Measurements from ENCODE around the gene GTPBP8.

The GTPBP8 gene

DNA sequence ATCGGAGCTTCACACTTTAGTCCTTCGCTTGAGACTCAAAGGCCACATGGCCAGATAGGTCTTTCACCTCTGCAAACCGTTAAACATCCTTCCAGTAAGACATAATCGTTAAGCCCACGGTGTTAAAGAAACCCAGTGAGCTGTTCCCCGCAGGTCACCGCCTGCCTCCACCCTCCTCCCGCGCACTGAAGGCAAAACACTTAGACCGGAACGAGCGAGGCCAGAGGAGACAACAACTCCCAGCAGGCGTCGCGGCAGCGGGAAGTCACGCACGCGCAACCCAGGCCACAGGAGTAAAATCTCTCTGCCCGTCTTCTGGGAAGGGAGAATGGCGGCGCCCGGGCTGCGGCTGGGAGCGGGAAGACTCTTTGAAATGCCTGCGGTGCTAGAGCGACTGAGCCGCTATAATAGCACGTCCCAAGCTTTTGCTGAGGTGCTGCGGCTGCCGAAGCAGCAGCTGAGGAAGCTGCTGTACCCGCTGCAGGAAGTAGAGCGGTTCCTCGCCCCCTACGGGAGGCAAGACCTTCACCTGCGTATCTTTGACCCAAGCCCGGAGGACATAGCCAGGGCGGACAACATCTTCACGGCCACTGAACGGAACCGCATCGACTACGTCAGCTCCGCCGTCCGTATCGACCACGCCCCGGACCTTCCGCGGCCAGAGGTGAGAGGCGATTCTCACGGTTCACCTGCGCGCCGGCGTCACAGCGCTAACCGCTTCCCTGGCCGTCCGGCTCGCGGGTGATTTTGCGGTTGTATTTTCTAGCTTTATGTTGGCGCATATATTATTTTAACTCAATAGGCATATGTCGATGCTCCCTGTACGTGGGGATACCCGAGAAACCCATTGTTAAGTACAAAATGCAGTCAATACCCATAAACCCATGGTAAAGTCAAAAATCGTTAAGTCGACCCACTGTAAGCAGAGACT is at the start of gene GTPBP8:
TSS of gene GTPBP8 (plus strand) at position 313 of the 931 bp plus-strand sequence. CDS start at position 329, 16 bp downstream.
- in situ Hi-C loops (cut with HindIII; ENCODE audit: low sequenced_read_pairs): loop anchor here (25.0 kb wide), 1 partner anchor 354 kb away; the partner anchor contains the start of gene CCDC80

DNA sequence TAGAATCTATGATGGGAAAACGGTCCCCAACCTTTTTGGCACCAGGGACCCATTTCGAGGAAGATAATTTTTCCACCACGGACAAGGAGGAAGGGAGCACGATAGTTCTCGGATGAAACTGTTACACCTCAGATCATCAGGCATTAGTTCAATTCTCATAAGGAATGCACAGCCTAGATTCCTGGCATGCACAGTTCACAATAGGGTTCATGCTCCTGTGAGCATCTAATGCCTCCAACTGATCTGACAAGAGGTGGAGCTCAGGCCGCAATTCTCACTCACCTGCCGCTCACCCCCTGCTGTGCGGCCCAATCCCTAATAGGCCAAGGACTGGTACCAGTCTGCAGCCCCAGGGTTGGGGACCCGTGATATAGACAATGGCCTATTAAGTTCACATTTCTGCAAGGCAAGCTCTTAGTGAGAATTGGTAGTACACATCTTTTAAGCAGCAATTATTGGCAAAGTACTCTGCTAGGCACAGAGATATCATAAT is 42.4 kb upstream of the GTPBP8 start:
- in situ Hi-C loops (cut with HindIII; ENCODE audit: low sequenced_read_pairs): no loop called here

DNA sequence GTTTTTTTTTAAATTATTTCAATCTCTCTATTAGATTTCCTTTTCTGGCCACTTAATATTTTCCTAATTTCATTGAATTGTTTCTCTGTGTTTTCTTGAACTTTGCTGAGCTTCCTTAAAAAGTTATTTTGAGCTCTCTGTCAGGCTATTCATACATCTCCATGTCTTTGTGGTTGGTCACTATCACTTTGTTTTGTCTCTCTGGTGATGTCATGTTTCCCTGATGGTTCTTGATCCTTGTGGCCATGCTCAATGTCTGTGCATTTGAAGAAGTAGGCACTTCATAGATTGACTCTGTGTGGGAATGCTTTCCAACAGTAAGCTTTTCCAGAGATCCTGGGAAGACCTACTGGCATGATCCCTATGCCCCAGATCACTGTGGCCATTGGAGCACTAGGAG is 34.4 kb upstream of the GTPBP8 start:
- in situ Hi-C loops (cut with HindIII; ENCODE audit: low sequenced_read_pairs): no loop called here

DNA sequence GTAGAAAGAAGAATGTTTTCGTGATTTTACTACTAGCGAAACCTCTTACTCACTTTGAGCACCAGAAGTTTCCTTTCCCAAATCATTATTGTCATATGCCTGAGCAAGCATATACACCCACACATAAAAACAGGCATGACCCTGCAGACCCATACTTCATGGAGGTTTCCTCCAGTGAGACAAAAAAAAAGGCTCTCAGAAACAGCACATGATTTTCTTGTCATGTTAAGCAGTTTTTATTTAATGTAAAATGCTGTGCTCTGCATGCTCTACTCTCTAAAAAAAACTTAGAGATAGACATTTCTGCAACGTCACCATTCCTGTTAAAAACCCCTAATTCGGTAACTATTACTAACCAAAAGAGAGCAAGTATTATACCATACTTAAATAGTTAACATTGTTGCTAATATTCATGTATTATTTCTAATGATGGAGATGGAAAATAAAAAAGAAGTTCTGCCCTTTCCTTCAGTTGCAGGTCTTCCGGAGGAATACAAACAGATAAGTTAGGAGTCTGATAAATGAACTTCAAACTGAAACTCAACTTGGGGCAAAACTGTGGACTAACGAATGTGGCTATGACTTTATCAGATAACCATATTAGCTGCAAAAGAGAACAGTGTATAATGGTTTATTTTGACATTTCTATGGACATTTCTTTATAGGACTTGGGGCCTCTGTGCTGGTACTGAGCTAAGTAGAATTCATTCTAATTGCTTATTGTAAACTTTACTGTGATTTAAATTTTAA is 31.8 kb upstream of the GTPBP8 start:
- in situ Hi-C loops (cut with HindIII; ENCODE audit: low sequenced_read_pairs): no loop called here

DNA sequence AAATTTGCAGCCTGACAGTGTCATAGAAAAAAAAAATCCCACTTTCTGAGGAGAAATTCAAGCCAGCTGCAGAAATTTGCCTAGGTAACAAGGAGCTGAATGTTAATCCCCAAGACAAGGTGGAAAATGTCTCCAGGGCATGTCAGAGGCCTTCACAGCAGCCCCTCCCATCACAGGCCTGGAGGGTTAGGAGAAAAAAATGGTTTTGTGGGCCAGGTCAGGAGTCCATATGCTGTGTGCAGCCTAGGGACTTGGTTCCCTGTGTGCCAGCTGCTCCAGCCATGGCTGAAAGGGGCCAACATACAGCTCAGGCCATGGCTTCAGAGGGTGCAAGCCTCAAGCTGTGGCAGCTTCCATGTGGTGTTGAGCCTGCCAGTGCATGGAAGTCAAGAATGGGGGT is 27.1 kb upstream of the GTPBP8 start:
- in situ Hi-C loops (cut with HindIII; ENCODE audit: low sequenced_read_pairs): no loop called here

DNA sequence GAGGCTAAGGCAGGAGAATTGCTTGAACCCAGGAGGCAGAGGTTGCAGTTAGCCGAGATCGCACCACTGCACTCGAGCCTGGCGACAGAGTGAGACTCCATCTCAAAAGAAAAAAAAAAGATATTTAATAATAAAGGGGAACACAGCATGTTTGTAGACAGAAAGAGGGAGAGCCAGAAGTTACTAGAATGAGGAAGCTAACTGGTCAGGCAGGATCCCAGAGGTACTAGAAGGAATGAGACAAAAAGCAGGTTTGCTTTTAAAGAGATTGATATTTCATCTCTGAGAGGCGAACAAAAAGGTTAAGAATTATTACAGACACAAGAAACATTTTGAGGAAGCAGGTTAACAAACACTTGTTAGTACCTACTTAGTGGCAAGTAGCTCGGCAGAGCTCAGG is 25.1 kb upstream of the GTPBP8 start:
- in situ Hi-C loops (cut with HindIII; ENCODE audit: low sequenced_read_pairs): no loop called here

DNA sequence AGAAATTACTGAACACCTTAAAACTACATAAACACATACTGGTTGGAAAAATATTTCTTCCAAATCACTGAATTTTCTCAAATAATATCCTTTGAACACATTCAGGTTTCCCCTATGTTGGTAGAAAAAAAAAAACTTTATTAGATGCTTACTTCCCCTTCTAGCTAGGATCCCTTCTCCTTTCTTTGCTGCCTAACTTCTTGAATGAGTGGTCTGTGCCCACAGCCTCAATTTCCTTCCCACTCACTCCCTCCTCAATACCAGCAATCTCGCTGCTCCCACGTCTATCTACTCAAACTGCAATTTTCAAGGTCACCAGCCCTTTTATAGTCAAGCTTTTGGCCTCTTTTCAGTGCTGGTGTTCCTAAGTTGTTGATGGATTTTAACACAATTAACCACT is 24.2 kb upstream of the GTPBP8 start:
- in situ Hi-C loops (cut with HindIII; ENCODE audit: low sequenced_read_pairs): no loop called here

DNA sequence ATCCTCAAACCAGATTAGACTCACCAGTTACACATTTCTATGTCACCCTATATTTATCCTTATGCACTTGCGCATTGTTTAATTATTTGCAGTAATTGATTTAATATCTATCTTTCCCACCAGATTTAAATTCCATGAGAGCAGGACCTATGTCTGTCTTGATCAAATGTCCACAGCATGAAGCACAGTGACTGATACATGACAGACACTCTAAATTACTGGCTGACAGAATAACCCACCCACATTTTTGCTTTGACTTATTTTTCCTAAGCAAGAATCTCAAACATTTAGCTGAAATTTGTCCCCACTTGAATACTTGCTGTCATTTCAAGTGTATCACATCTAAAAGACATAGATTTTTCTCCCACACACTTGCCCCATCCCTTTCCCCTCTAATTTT is 23.4 kb upstream of the GTPBP8 start:
- in situ Hi-C loops (cut with HindIII; ENCODE audit: low sequenced_read_pairs): no loop called here

DNA sequence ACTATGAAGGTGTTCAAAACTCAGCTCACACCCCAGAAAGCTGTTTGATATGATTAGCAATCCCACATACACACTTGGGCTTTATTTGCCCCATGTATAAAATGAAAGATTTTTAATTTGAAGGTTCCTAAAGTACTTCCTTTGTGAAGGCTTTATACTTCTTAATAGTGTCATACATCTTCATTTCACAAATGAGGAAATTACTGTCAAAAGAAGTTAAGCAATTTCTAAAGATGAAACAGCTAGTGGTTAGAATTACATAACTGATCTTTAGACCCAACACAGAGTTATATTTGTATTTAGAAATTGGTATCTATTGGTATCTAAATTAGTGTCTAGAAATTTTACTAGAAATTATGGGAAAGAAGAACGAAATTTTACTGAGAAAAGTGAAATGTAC is 23.0 kb upstream of the GTPBP8 start:
- in situ Hi-C loops (cut with HindIII; ENCODE audit: low sequenced_read_pairs): no loop called here

DNA sequence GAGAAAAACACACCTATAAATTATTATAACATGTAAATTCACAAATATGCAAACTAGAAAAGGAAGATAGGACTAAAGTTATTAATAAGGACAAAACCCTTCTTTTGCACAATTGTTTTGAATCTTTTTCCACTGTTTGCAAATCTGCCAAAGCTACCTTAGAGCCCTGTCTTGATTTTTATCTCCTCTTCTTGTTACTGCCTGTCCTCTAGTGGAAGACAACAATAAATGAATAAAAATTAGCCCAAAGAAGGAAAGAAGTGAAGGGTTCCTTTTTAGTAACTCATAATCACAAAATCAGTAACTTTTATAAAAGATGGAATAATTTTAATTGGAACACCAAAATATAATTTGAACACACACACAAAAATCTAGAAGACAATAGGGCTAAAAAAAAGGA is 18.6 kb upstream of the GTPBP8 start:
- in situ Hi-C loops (cut with HindIII; ENCODE audit: low sequenced_read_pairs): no loop called here

DNA sequence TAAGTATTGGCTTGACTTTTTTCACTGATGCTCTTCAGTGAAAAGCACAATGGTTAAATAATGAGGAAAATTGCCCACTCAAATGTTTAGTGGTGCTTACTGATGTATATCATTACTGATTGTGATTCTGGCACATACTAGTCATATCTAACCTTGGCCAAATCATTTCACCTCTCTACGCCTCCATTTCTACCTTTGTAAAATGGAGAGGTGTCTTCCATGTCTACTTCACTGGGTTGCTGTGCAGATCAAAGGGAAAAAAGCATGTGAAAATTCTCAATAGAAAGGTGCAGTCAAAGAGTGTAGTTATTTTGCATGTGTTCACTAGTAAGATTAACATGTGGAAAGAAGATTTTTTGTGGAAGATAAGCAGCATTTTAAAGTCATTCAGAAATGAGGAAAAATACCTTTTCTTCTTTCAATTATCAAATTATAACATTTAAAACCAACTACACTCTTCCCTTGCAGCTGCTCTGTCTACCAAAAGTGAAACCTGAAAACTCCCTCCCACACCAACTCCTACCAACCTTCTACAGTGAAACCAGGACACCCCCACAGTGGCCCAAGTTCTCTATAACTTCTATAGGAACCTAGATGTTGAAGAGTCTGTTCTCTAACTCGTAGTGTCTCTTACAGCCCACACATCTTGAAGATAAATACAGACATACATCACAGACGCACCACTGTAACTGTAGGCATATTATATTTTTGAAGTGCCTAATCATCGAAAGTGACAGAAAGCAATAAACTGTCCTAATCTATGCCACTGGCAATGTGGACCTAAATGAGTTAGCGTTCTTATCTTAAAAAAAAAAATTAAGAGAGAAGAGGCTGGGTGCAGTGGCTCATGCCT is 17.2 kb upstream of the GTPBP8 start:
- in situ Hi-C loops (cut with HindIII; ENCODE audit: low sequenced_read_pairs): no loop called here

DNA sequence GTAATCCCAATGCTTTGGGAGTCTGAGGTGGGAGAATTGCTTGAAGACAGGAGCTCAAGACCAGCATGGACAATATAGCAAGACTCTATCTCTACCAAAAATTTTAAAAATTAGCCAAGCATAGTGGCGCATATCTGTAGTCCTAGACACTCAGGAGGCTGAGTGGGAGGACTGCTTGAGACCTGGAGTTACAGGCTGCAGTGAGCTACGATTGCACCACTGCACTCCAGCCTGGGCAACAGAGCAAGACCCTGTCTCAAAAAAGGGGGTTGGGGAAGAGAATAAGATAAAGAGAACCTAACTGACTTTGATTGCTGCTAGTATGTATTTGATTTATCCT is 16.6 kb upstream of the GTPBP8 start:
- in situ Hi-C loops (cut with HindIII; ENCODE audit: low sequenced_read_pairs): no loop called here

DNA sequence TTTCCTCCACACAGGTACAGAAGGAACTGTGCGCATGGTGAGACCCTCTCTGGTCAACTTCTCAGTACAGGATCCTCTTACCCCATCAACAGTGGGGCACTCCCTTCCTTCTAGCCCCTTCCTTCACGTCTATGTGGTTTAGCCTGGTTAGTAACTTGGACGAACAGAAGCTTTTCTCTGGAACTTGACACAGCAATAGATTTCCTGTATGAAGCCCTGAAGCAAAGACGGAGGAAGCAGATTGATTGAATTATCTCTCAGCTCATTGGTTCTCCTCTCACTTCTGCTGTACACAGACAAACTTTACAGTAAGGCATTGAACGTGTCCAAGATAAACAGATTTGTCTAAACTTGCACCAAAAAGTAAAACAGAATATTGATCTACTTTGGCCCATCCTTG is 15.9 kb upstream of the GTPBP8 start, which contains the start of gene CD200R1:
TSS of gene CD200R1 (minus strand) at position 210 of the 400 bp plus-strand sequence. CDS start 246 bp downstream, outside the sequence.
- in situ Hi-C loops (cut with HindIII; ENCODE audit: low sequenced_read_pairs): loop anchor here (25.0 kb wide), 1 partner anchor 338 kb away; the partner anchor contains the start of gene CCDC80

DNA sequence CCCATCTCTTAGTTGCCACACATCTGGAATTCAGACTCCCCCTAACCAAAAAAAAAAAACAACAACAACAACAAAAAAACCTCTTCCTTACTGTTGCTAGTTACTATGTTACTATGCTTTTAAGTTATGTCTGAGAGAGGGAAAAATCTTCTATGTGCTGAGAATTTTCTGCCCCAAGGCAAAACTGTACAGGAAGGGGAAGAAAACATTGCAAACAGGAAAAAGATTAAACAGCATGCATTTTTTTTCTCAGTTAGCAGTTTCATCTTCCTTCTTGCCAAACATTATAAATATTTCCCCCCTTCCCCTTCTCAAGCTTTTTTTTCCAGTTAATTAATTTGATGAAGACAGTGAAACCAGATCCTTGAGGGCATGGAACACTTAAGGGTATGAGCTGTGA is 14.8 kb upstream of the GTPBP8 start:
- in situ Hi-C loops (cut with HindIII; ENCODE audit: low sequenced_read_pairs): loop anchor here (25.0 kb wide), 1 partner anchor 339 kb away; the partner anchor contains the start of gene CCDC80

DNA sequence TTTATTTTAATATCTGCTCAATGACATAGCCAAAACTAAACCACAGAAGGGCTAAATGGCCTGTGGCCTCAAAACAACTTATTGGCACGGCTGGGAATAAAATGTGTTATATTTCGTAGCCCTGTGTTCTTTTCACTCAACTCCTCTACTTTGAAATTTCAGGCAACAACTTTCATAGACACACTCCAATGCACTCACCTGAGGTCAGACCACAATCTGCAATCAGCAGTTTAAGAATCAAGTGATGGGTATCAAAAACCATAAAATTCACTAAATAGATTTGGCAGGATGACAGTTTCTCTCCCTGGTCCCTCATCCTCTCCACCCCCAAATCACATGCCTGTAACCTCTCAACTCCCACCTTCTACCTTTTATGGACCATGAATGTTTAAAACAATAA is 13.8 kb upstream of the GTPBP8 start:
- in situ Hi-C loops (cut with HindIII; ENCODE audit: low sequenced_read_pairs): loop anchor here (25.0 kb wide), 1 partner anchor 340 kb away; the partner anchor contains the start of gene CCDC80

DNA sequence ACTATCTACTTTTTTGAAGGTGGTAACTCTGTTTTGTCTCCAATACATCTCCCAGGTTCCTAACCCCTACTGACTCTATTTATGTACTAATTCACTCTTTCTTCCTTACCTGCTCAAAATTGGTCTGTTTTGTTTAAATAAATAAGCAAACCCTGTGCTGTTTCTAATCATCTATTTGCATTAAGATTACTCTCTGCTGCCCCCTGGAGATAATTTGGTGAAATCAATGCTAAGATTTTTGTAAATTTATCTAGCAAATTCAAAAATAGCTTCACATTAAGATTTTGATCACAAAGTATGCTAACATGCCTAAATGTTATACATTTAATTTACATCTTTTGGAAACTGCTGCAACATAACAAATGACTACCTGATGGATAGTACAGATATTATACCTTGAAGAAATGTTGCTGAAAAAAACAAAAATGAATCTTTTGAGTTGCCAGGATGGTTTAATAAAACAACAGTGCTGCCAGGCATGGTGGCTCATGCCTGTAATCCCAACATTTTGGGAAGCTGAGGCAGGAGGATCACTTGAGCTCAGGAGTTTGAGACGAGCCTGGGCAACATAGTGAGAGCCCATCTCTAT is 11.4 kb upstream of the GTPBP8 start:
- in situ Hi-C loops (cut with HindIII; ENCODE audit: low sequenced_read_pairs): loop anchor here (25.0 kb wide), 1 partner anchor 342 kb away; the partner anchor contains the start of gene CCDC80

DNA sequence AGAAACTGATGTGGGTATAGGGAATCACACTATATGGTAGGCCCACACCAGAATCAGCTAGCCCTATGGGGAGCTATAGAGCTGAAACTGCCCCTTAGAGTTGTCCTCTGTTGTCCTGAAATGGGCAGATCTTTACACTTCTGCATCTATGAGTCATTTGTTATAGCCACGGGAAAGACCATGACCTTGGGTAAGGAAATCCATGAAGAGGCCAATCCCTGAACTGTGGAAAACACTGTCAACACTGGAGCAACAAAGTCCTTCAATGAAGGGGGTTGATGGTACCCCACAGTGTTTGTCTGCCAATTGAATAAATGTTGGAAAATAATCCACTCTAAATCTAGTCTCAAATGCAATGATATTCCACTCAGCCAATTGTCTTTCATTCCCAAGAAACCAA is 10.7 kb upstream of the GTPBP8 start:
- in situ Hi-C loops (cut with HindIII; ENCODE audit: low sequenced_read_pairs): loop anchor here (25.0 kb wide), 1 partner anchor 343 kb away; the partner anchor contains the start of gene CCDC80

DNA sequence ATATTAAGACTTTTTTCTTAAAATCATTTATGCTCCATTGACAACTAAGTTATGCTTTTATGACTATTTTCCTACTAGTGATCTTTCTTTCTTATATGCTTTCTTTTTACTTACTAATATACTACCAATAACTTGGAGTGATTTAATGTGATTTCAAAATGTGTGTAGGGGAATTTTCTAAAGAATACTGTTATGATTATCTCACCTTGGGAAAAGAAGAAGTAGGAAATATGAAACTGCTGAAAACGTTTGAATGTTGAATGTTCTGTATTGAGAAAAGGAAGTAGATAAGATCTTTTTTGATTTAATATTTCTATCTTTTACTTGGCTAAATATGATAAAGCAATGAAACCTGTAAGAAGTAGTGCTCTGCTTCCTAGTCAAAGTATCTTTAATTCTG is 8.1 kb upstream of the GTPBP8 start:
- in situ Hi-C loops (cut with HindIII; ENCODE audit: low sequenced_read_pairs): loop anchor here (25.0 kb wide), 1 partner anchor 345 kb away; the partner anchor contains the start of gene CCDC80

DNA sequence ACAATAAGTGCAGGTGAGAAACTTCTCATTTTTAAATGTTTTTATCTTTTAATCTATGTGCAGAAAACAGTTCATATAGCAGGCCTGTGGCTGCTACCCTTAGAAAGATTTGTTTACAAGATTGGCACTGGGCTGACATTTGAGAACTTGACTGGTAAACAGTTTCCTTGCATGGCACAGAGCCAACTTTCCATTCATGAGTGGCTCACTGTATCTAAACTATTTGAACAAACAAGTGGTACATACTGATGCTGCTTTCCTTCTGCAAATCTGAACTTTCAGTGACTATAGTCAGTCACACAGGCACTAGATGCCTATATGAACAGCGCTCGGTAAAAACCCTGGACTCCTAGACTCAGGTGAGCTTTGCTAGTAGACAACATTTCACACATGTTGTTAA is 6.3 kb upstream of the GTPBP8 start:
- in situ Hi-C loops (cut with HindIII; ENCODE audit: low sequenced_read_pairs): loop anchor here (25.0 kb wide), 1 partner anchor 347 kb away; the partner anchor contains the start of gene CCDC80

Measured in DLD1 (cell line).